Fibroblast of skin of abdomen (primary cell): ENCODE results near the gene JAK1.

Experiments
- DNase-seq: peaks from one replicate; pipeline ENCODE4 v3.0.0-alpha.2; 2013

Gene JAK1

DNA sequence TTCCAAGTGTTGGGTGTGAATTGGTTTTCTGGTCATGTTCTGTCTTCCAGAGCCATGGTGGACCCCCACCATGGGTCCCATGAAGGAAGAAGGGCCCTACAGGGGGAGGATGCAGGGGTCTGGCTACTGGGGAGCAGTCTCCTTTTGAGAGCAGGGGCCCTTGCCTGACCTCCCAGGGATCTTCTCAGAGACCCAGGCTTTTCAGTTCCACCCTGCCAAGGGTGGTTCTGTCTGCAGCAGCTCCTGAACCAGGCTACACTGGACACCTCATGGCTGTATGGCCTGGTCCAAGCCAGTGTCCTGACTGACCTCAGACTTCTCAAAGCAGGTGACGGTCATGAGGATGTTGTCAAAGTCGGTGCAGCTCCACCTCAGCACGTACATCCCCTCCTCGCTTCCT is 109.0 kb downstream of the JAK1 start:
- no peak for DNase-seq

DNA sequence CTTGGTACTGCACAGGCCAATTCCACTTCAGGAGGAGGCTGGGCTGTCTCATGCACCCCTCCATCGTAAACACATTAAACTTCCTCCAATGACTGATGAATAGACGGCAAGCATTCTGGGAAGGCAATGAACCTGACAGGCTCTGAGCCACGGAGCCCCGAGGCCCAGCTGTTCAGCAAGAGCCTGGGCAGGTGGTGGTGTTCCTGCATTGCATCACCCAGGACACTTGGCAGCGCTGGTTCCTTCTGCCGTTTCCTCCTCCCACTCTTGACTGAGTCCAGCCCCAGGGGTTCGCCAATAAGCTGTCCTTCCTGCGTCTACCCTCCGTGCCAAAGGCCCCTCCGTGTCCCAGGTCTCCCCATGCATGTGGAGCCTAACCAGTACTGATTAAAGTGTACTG is 109.8 kb downstream of the JAK1 start:
- DNase-seq = peak; percentile 12

DNA sequence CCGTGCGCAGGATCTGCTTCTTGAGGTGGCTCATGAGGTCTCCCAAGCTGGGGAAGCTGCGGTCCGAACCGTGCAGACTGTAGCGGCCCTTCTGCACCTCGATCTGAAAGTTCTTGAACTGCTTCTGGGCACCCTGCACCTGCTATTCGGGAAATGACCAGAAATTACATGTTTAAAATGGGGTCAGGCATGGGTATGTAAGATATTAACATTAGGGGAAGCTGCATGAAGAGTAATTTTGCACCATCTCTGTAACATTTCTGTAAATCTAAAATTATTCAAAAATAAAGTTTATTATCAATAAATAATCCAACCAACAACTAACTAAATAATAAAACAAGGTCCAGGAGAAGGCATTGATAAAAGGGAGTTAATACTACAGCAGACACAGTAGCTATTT is 110.8 kb downstream of the JAK1 start:
- DNase-seq = no peak

DNA sequence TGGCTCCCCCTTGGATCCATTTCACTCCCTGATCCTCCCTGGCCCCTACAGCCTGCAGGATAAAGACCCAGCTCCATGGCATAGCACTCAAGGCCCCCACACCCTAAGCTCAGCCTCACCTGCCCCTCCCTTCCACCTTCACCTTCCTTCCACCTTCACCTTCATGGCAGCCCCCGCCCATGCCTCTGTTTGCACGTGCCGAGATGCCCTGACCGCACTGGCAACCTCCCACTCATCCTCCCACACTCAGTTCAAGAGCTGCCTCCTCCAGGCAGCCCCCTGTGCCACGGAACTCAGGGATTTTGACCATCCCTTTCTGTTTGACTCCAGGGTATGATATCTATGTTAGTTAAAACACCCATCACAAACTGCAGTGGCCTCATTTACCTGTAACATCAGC is 111.7 kb downstream of the JAK1 start:
- no peak for DNase-seq

DNA sequence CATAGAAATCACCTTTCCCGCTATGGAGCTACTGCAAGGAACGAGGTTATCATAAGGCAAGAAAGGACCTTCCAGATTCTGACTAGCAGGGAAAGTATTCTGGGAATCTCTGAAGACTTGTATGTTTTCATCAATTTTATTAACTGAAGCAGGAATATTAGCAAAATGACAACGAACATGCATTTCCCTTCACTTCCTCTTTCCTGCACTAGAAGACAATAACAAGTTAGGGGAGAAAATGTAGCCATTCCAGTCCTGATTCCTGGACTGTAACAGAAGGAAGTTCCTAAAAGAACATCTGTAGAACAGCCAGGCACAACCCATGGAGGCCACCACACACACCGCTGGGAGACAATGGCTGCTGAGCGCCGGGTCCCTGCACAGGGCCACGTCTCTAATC is 114.7 kb downstream of the JAK1 start:
- no peak for DNase-seq

DNA sequence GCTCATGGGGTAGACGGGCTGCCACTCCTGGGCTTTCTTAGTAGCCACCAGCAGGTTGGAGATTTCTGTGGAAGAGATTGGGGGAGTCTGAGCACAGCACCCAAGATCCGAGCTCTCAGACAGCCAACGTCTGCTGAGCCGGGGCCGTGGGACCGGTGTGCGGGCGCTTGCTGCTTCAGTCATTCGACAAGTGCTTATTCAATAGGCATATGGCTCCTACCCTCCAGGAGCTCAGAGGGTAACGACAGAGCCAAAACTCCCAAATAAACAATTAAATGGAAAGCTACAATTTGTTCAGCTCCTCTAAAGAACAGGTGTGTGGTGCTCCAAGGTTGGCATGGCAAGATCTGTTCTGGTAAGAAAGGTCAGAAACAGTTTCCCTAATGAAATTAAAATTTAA is 115.5 kb downstream of the JAK1 start:
- no peak for DNase-seq

DNA sequence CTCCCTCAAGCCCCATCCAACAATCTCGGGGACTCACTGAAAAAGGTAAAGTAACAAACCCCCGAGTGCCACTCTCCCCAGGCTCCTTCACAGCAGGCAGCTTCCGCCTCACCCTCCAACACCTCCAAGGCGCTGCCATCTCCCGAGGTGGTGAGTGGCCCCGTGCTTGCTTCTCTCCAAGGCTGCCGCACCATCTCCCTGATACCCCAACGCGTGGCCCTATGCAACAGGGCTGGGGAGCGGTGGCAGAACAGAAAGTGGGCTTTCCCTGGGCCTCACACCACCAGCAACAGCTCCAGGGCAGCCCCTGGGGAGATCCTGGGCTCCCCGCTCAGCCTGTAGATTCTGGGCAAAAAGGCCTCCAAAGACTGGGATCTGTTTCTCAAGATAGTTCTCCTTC is 116.4 kb downstream of the JAK1 start:
- no peak for DNase-seq

DNA sequence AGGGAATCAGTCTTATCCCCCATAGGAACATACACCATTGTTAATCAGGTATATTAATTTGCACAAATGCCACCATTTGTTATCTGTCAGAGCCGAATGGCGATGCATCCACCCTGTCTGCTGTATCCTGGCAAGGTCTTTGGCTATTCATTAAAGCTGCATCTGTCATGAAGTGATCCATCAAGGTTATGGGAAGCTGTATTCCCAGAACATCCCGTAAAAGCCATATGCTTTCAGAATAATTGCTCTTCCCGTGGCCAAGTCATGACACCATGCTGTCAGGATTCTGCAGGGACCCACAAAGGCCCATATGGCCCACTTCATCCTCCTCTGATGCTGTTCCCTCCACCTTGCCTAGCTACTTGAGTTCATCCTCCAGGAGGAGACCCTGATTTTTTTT is 117.5 kb downstream of the JAK1 start:
- DNase-seq = no peak

DNA sequence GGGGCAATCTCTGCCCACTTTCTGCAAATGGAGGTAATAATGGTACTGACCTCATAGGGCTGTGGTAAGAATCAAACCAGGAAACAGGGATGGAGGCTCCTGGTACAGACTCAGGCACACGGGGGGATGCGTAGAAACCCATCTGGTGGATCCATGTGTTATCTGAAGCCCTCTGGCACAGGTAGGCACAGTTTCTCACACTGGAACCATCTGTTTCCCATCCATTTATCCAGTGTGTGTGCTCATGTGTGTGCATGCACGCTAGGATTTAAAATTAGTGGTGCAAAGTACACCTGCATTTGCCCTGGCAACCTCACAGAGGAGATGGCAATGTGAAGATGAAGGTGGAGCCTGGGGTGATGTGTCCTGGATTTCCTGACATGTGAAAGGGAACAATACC is 118.2 kb downstream of the JAK1 start:
- DNase-seq = no peak

DNA sequence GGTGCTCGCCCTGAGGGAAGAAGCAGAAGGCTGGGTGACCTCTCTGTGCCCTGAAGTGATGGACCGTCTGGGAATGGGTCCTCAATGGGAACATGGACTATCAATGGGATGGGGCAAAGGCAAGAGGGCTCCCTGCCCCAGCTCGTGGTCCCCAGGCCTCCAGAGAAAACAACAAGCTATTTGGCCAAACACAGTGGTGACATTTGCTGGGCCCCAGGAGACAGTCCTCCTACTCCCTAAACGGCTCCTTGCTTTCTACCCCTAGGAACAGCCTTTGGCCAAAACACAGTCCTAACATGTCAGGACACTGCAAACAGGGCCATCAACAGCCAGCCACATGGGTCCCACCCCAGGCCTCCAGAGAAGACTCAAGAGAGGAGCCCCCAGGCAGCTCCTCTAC is 118.7 kb downstream of the JAK1 start:
- DNase-seq = no peak

DNA sequence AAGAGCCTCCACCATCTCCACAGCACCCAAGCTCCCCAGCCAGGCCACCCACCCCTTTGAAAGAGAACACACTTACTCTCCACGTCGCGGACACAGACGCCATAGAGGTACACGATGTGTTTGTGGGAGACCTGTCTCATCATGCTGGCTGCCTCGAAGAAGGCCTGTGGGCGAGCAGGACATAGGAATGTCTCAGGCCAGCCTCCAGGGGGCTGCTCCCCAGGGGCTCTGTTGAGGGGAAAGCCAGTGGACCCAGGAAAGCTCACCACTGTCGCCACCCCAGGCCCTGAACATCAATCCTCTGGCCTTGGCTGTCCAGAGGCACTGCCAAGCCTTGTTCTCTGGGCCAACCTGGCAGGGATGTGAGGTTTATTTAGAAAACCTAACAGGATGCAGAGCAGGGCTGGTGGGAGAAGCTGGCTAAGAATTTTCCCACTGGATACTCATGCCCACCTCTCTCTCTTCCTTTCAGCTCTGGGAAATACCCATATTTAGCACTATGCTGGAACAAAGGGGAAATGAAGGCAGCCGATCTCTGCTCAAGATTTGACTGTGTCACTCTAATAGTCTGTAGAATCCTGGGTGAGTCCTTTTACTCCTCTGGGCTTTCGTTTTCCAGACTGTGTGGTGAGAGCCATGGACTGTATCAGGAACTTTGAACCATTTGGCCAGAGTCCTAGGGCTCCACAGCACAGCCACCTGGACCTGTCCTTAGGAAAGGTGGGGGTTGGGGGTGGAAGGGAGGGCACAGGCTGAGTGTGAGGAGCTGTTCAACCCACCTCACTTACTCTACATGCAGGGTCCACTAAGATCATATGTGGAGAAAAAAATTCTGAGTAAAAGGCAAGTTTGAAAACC is 119.5 kb downstream of the JAK1 start:
- no peak for DNase-seq

DNA sequence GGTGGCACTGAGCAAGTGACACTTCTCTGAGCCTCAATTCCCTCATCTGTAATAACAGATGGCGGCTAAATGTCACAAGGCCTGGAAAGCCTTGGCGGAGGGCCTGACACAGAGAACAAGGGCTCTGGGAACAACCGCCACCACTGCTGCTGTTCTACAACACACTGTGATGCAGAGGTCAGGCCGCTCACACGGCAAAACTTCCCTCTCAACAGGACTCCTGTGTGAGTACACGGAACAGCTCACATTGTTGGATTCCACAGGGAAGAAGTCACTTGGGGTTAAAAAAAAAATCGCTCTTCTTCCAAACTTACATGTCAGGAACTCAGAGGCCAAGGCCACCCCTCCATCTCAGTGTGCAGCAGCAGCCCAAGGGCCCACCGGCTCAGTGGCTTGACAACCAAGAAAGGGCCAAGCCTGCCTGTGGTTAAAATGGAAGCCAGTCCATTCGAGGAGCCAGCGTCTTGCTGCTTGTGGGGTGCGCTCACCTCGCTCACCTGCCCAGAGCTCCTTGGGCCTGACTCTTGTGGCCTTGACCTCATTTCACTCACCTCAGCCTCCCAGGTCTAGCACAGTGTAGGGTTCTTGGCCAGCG is 120.4 kb downstream of the JAK1 start:
- DNase-seq = no peak

DNA sequence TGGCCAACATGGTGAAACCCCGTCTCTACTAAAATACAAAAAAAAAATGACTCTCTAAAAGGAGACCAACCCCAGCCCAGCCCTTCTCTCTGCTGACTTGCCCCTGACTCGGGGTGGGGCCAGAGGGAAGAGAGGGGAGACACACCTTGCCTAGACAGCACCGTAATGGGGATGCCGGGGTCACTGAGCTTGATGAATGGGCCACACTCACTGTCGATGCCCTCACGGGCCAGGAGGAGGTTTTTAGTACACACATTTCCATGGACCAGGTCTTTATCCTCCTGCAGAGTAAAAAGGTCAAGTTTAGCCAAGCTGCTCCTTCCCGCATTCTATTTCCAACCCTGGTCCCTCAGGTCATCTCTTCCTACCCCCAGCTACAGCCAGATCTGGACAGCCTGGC is 121.7 kb downstream of the JAK1 start:
- no peak for DNase-seq

DNA sequence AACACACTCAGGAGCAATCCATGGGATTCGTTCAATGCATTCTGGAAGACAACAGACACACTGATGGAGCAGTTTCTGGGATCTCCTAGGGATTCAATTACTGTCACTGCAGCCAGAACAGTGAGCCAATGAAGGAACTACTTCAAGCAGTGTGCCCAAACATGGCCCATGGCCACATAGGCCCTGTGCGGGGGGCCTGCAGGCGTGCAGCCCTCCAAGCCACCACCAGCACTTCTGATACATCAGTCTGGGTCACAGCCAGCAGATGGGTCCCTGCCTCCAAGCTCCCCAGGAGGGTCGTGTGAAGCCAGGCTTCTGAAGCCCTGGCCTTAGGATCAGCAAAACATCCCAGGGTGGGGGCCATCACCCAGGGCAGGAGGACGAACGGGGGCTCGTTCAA is 122.2 kb downstream of the JAK1 start:
- no peak for DNase-seq

DNA sequence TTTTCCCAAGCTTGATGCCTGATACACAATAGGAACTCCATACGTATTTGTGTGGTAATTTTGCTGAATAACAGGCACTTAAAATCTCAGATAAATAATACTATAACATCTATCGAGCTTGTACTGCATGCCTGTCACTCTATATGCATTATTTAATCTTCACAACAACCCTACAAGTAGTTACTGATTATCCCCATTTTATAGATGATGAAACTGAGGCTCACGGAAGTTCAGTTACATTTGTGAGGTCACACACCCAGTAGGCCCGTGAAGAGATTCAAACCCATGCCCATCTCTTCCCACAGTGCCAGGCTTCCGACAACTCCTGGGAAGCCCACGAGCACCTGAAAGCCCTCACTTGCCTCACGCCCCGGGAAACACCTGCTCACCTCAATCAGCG is 122.7 kb downstream of the JAK1 start:
- no peak for DNase-seq

DNA sequence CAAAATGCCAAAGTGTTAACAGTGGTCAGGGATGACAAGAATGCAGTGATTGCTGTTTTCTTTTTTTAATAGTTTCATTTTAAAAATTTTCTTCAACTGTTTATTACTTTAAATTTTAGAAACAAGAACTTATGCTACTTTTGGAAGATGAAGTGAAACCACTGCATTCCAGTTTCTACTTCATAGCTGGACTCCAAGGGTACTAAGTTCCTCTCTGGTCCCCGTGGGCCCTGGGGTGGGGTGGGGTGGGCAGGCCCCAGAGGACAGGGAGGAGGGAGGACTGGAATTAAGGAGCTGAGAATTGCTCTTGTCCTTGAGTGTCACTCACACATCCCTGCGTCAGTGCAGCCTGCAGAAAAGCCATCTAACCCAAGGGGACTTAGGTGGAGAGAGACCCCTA is 124.1 kb downstream of the JAK1 start:
- DNase-seq = no peak

DNA sequence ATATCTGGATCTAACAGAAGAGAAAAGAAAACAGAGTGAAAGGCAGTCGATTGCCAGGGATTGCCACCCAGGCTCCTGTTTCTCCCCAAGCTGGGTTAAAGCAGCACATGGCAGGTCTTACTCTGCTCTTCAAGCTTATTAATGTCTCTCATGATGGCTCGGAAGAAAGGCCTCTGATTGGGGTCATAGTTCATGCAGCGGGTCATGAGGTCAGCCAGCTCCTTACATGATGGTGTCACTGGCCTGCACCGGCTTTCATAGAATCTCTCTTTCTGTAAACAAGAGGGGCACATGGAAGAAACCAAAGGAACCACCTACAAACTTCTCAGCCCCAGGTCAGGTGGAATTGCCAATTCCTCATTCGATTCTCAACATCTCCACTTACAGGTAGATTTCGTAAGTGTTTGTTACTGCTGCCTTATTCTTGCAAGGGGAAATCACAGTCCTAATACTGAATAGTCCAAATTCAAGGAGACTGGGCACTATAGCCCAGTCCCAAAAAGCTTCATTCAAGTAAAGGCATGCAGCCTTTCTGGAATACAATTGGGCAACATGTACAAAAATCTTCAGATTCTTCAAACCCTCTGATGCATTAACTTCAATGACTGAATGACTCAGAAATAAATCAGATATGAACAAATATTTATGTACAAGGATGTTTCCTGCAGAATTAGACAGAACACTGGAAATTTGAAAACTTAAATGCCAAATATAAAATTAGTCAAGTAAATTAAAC is 124.9 kb downstream of the JAK1 start:
- no peak for DNase-seq

DNA sequence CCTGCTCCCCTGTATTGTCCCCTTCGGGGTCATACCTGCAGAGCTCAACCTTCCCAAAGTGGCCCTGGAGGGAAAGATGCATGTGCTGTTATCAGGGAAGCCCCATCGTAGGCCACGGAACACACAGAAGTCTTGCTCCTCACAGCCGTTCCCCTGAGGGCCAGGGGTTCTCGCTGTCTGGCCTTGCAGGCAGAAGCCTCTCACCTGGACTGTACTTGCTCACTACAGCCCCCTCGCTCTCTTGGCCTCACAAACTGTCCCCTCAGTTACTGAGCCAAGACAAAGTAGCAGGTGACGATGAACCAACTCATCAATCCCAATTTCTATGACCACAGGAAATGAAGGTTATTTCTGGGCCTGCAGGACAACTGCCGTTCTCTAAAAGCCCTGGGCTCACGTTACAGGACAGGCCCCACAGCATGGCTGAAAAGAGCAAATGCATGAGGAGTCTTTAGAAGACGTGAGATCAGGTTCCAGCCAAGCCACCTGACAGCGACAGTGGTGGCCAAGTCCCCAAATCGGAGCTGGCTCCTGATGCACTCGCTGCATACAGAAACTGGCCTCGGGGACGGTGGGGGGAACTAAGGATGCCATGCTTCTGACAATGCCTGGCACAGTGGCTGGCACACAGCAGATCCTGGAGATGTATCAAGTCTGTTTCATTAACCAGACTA is 126.5 kb downstream of the JAK1 start:
- no peak for DNase-seq

DNA sequence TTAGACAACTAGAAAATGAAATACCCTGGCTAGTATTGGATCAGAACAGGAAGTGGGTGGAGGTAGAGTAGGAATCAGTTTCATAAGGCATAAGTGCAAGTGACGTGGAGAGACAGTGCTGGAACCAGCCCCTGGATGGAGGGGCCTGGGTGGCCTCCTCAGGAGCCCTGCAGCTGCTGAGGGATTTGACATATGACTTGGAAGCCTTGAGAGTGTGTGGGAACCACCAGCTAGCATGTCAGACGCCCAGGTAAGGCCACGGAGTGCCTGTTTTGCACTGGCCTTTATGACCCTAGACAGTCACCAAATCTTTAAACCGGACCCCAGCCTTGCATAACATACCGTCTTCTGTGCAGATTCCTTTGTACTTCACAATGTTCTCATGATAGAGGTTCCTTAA is 127.1 kb downstream of the JAK1 start:
- no peak for DNase-seq

DNA sequence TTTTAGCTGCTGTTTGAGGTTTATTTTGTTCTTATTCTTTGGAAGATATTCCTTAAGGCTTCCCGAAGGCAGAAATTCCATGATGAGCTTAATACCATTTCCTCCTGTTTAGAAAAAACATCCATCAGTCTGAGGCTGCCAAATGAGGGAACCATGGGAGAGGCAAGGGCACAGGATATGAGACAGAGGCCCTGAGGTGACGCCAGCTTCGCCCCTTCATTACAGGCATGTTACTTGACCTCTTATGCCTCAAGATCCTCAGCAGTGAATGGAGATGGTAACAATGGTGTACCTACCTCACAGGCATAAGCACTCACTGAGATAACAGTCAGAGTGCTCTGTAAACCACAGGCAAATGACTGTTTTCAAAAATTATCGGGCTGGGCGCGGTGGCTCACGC is 127.9 kb downstream of the JAK1 start:
- DNase-seq = no peak

DNA sequence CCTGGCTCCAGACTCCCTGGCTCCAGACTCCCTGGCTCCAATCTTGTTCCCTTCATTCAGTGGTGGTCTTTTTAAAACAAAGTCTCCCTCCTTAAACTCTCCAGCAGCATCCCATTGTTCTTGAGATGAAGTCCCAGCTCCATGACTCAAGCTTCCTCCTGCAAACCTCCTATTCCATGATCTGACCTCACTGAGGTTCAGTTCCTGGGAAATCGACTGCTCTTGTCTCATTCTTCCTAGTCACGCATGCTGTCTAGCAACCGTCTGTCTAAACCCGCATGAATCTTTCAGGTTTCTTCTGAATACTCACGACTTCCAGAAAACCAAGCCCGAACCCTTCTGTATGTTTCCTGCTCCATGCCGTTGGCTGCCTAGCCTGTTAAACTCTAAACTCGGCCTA is 129.5 kb downstream of the JAK1 start:
- DNase-seq = no peak

DNA sequence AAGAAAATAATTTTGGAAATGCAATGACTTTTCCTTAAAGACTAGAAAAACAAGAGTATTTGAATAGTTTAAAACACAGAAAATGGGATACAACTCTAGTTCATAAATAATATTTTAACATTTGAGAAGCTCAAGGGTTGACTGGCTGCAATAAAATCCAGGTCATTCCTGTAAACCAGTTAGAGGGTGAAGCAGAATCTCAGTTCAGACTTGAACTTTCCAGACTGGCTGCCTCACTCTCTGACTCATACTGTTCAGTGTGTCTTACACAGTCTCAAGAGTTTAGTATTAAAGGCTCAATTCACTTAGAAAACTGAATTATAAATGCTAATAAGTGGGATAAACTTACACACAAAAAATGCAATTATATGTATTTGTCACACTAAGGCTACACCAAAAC is 131.6 kb downstream of the JAK1 start:
- DNase-seq = peak; percentile 44

DNA sequence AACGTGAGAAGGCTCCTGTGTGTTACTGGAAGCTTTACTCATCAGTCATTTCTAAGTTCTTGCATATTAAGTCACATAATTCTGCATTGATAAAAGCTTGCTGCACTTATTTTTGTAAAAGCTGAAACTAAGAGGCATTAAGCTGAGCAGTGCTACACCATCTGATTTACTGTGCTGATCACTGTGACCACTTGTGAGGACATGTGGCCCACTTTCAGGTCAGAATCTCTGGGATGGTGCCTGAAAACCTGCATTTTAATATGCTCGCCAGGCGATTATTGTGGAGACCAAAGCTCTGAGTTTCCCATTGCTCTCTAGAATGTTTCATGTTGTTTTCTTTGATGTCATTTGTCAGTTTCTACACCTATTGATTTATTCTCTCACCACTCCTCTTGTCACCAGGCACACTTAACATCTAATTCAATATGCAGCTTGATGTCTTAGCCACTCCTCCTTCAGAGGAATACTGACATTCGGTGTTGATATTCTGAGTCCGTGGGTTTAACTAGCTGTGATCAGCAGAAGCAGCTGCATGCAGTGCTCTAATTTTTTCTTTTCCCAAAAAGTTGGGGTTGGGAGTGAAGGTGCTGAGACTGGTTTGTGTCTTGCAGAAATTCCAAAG is 136.2 kb downstream of the JAK1 start:
- DNase-seq = no peak
